CD4-positive, alpha-beta T cell treated with Interleukin-12 subunit alpha and Interleukin-12 subunit beta, for 1 hour (primary cell): ENCODE data around the gene MAPKAPK2.

Experiments used
- DNase-seq: peaks from one replicate; pipeline ENCODE4 v3.0.0-alpha.2; 2020

The MAPKAPK2 gene

DNA sequence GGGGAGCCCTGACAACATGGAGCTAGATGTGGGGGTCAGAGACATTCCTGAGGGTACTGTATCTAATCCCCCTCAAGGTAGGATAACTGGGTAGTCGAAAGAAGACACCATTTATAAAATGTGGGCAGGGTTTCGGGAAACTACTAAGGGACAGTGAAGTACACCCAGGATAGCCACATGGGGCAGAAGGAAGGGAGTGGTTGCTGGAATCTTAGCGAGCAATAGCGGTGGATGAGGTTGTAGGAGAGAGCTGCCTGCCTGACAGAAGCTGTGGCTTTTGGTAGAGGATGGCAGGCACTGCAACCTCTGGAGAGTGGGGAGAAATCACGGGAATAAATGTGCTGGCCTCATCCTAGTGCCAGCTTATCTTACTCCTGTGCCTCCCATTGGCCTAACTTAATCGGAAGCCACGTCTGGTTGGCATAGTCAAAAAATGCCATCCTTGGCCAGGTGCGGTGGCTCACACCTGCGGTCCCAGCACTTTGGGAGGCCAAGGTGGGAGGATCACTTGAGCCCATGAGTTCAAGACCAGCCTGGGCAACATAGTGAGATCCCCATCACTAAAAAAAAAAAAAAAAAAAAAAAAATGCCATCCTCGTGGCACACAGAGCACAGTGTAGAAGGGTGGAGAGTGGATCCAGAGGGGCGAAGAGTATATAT is 23.4 kb upstream of the MAPKAPK2 start:
- DNase-seq: no peak

DNA sequence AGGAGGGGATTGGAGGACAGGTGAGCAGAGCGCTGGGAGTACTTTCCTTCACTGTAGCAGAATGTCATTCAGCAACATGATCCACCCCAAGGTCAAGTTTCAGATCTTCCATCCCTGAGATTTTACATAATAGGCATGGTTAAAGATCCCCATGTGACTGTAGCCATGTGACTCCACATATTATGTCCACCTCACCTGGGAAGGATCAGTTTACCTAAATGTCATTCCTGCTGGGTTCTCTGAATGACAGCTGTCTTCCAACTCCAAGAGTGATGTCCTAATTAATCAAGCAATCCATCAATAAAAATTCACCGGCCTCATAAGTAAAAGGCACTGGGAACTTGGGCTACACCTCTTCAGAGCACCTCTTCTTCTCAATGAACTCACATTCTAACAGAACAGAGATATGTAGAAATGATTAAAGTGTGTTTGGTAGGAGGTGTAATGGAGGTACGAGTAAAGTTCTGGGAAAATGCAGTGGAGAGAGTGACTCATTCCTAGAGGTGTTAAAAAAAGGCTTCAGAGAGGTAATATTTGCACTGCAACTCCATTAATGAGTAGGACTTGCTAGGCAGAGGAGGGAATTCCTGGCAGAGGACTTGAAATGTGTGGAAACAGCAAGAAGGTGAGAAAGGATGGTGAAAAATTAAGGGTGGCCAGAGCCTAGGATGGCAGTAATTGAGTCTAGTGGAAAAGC is 22.2 kb upstream of the MAPKAPK2 start:
- no peak for DNase-seq

DNA sequence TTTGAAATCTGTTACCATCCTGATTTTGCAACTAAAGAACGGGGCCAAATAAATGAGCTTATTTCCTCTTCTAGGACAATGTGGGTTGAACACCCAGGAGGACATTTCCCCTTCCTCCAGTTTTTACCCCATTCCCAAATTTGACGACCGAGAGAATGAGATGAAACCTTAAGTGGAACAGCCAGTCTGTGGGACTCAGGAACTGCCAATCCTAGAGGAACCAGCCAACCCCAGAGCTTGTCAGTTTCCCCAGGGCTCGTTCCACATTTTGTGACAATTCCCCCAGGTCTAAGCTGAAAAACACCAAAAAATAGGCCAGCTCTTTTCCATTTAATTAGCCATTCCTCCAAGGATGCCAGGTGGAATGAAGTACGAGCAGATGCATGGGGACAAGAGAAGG is 21.3 kb upstream of the MAPKAPK2 start:
- no peak for DNase-seq

DNA sequence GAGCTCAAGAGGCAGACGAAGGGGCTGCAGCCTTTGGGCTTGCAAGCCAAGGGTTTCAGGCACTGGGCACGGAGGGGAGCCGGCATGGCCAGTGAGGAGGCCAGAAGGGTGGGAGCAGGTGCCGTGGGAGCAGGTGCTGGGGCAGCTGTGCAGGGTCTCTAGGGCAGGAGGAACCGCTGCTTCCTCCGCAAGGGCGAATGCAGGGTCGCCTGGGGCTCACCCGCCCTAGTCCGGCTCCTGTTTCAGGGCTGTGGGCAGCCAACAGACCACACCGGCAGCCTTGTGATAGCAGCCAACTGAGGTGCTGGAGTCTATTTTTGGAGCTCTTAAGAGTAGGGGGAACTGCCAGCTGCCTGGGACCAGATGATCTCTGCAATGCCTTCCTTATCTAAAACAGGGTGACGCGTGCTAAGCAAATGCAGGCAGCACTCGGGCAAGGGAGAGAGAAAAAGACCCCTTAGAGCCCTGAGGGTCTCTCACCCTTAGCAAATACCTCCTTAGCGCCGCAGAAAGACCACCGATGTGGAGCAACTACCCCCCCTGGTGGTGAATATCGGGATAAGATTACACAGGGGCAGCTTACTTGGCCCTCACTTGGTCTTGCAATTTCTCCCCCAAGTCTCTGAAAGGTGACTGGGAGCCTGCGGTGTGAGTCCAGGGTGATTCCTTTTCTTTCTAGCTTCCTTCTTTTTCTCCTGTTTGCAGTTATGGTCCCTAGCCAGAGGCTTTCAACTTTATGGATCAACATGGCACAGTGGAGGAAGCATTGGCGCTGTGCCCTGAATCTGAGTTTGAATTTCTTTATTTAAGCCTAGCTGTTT is 20.7 kb upstream of the MAPKAPK2 start:
- peak; percentile 76 for DNase-seq

DNA sequence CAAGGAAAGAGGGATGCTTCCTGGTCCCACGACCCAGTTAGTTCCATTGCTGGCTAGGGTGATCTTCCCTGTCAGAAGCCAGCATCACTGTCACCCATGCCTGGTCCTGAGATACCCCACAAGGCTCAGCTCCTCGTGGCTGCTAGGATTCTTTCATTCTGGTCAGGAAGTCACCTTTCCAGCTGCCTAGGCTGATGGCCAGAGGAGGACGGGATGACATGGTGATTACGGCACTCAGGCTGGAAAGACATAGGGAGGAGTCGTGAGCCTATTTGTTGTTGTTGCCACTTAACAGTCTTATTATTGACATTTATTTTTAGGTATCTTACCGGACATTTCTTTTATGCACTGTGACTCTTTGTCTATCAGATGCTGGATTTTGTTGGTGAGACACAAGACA is 20.0 kb upstream of the MAPKAPK2 start:
- DNase-seq: no peak

- no peak for DNase-seq
Observed at GRCh38 chr1:206666031-206666561, 18.6 kb upstream of the MAPKAPK2 start.

- no peak for DNase-seq
Observed at GRCh38 chr1:206666954-206667665, 17.6 kb upstream of the MAPKAPK2 start.

- no peak for DNase-seq
Observed at GRCh38 chr1:206668351-206668750, 16.4 kb upstream of the MAPKAPK2 start.

GRCh38 chr1:206668874-206669410 is 15.8 kb upstream of the MAPKAPK2 start:
- no peak for DNase-seq

- no peak for DNase-seq
Observed at GRCh38 chr1:206672011-206672688, 12.6 kb upstream of the MAPKAPK2 start.

DNA sequence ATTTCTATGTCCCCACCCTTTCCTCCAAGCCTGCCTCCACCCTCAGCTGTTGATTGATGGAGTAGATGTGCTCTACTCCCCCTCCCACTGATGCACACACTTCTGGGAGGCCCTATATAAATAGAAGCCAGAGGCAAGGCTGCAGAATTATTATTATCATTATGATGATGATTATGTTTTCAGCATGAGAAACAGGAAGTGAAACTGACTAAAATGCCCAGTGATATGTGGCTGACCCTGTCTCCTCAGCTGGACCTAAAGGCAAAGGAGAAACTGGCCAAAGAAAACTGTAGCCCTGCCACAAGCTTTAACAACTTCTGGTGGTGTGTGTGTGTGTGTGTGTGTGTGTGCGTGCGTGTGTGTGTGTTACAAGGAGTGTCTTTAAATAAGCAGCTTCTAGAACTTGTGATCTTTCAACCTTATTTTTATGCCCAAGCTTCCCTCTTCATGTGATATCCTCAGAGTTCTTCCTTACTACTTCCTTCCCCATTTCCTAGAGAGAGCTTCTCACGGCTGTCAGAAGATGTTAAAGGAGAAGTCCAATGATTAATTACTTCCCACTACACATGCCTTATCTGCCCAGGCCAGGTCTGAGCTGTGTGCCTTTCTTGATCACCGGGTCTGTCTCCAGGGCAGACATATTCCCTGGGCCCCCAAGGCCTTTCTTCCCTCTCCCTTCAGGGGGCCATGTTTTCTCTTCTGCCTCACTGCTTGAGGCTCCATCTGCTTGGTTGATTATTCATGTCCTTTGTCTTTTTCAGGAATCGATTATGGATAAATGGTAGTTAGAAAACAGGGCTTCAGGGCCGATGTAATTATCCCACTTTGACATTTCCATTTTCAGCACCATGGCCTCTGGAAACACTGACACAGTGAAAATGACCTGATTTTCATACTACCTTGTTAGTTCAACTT is 11.6 kb upstream of the MAPKAPK2 start:
- no peak for DNase-seq

- DNase-seq: no peak
Observed at GRCh38 chr1:206674236-206674635, 10.5 kb upstream of the MAPKAPK2 start.

DNA sequence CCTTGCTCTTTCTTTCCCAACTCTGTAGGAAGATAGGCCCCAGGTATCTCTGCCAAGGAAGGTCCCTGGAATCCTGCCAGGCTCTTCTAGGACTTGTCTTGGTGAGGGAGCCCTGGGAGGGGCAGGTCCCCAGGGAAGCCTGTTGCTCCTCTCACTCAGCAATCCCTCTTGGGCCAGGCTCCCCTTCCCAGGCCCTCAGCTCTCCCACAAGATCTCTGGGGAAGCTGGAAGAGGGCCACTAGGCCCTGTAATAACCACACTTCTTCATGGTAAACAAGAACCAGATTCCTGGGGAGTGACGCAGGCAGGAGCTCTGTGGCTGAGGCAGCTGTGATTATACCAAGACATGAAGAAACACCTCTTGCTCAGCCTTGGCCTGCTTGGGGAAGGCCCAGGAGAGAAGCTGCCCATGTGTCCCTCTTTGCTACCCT is 9.9 kb upstream of the MAPKAPK2 start:
- no peak for DNase-seq

DNA sequence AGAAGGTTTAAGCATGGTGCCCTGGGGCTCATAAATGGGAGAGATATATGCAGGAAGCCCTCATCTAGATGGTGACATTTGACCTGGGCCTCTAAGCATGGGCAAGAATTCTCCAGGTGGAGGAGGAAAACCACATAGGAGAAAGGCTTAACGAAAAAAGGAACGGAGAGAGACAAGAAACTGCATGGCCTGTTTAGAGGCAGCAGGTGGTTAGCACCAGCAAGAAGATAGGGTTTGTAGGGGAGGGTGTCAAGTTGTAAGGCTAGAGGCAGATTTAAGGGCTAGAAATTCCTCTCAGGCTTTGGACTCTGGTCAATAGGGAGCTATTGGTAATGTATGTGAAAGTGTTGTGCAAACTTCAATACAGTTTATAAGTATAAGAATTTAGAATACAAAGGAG is 8.2 kb upstream of the MAPKAPK2 start:
- DNase-seq: no peak

GRCh38 chr1:206678490-206678889 is 6.2 kb upstream of the MAPKAPK2 start:
- DNase-seq: no peak

- DNase-seq: no peak
Observed at GRCh38 chr1:206679738-206680211, 4.9 kb upstream of the MAPKAPK2 start.

DNA sequence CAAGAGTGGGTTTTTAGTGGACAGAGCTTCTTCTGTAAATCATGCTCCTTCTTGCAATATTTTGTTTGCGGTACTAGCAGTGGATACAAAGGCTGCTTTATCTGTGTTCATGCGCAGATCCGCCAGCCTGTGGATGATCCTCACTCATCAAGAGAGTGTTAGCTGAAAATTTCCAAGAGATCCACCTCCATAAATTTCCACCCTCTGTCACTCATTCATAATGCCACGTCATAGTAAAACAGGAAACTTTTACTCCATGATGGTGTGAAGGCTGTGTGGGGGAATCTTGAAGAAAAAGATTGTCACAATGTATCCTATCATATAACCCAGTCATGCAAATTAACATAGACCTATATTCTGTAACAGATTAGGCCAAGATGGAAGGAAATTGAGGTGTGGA is 4.4 kb upstream of the MAPKAPK2 start:
- no peak for DNase-seq

DNA sequence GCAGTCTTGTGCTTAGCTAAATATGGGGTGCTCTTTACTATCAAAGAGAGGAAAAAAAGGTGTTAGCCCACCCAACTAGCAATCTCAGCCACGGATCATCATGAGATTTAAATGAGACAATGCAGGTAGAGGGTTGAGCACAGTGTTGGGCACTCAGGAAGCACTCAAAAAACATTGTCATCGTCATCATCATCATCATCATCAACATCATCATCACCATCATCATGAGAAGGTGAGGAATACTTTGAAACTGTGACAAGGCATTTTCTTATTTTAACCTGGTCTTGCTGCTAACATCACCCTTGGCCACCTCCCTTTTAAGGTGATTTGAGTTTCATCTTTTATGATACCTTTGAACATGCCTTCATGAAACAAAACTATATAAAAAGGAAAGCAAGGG is 3.3 kb upstream of the MAPKAPK2 start:
- no peak for DNase-seq

DNA sequence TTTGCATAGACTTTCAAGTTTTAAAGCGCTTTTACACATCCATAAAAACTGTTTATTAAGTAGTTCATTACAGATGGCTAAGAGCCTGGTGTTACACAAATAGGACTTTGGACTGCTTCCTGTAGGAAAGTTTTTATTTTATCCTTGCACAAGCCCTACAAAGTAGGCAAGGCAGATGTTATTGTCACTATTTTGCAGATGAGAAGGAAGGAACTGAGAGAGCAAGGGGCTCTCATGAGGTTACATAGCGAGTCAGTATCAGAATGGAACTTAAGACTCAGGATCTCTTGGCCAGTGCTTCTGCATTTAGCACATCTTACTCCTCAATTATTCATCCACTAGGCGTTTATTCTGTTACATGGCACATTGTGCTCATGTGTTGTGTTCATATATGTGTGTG is 2.6 kb upstream of the MAPKAPK2 start:
- DNase-seq: no peak

DNA sequence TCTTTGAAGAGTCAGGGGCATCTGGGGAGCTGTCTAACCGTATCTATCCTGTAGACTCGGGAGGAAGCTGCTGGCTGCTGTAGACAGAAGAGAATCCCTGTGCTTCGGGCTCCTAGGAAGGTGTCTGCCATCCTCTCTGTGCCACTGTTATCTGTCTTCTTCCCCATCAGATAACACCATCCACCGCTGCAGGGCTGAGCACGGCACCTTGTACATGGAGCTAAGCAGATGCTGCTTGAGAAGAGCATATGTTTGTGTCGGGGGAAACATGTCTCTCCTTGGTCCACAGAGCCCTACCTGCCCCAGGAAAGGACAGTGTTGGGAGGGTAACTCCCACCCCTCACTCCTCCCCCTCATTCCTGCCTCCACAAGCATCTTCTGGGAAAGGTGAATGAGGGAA is 1.4 kb upstream of the MAPKAPK2 start:
- no peak for DNase-seq

DNA sequence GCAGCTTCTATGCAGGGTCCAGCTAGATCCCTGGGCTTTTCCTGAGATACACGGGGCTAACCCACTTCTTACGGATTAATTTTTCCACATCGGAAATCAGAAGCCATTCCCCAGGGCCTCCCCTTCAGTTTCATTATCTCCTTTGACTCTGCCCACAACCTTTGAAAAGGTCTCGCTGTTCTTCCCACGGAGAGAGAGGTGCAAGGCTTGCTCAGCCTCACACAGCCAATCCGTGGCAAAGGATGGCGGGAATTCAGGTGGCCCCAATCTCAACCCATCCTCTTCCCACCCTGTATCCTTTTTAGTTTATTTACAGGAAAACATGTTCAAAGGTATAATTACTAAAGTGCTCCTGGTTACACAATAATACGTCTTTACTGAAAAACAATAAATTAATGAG is 702 bp upstream of the MAPKAPK2 start:
- no peak for DNase-seq
